HCT116 (cell line): ENCODE results near the gene EMD. TPM values are rescaled to one million over a fixed set of nuclear protein-coding genes. Genes with fewer than 3 reads are reported as not detected.

Experiments used
- ATAC-seq: fragments of 200-7000 bp; cut with Tn5 transposase; 2 replicates; pipeline ENCODE4 v1.9.1; 2020; ENCODE audit warnings: mild to moderate bottlenecking, moderate library complexity
- BruUV-seq: library from RNA; stranded (reverse); fragments of 400-500 nt; replicated peaks from 2 replicates; lab custom pipeline; 2021; lab: Mats Ljungman, UMichigan
- CTCF ChIA-PET: fragments of 300-600 bp; sonication (Branson Sonifier 250); formaldehyde crosslinking; loops from one replicate; lab custom pipeline; 2021; ENCODE audit warnings: antibody characterized with exemption; lab: Charles Lee
- POLR2A ChIA-PET: fragments of 300-600, 350-600 bp; sonication (Branson Sonifier 250); formaldehyde crosslinking; loops from one replicate; lab custom pipeline; 2021; ENCODE audit warnings: antibody characterized with exemption; lab: Charles Lee
- RAD21 ChIA-PET, 2 experiments: fragments of 300-600 bp; sonication (Branson Sonifier 250); formaldehyde crosslinking; loops; one replicate each; lab custom pipeline; 2023; ENCODE audit warnings: low total read pairs in 2 of 2; ENCODE audit not compliant: uncharacterized antibody in 2 of 2, unreplicated experiment in 2 of 2, low non-redundant PET in 1 of 2; lab: Charles Lee
- DNase-seq: peaks from one replicate; pipeline ENCODE4 v3.0.0-alpha.2; 2010; ENCODE audit warnings: low read depth, low spot score
- H2AFZ ChIP-seq: fragments of 200-600 bp; shearing (Covaris generic), sonication (generic); 2 replicates; pipeline ENCODE4 v1.6.1; 2017; ENCODE audit warnings: low read depth, mixed run types, mixed read lengths, antibody characterized with exemption, low read length; ENCODE audit not compliant: poor library complexity, severe bottlenecking
- H3K27ac ChIP-seq: 2 replicates; pipeline ENCODE4 v1.5.1; 2012; ENCODE audit warnings: low read depth, low read length
- H3K27me3 ChIP-seq: fragments of 200-600 bp; sonication (generic); 2 replicates; pipeline ENCODE4 v1.6.1; 2016; ENCODE audit warnings: mixed run types, low read length, mixed read lengths; ENCODE audit not compliant: insufficient read depth
- H3K36me3 ChIP-seq, 2 experiments: fragments of 200-500 bp in 1 of 2; fragments of 200-600 bp in 1 of 2; sonication (Bioruptor generic) in 1 of 2; sonication (generic) in 1 of 2; 2 replicates each; pipeline versions ENCODE4 v1.5.1 to v1.6.1; 2014 to 2016; ENCODE audit warnings: low read length in 2 of 2, inconsistent platforms in 1 of 2, mixed read lengths in 1 of 2, mixed run types in 1 of 2; ENCODE audit not compliant: insufficient read depth in 2 of 2, control insufficient read depth in 1 of 2
- H3K4me1 ChIP-seq, 2 experiments: fragments of 200-600 bp in 1 of 2; sonication (generic) in 1 of 2; 2 replicates each; pipeline versions ENCODE4 v1.5.1 to v1.6.1; 2012 to 2017; ENCODE audit warnings: low read length in 2 of 2, inconsistent platforms in 1 of 2, mild to moderate bottlenecking in 1 of 2, mixed read lengths in 1 of 2, mixed run types in 1 of 2, moderate library complexity in 1 of 2; ENCODE audit not compliant: insufficient read depth in 2 of 2, control insufficient read depth in 1 of 2
- H3K4me2 ChIP-seq: fragments of 200-600 bp; sonication (generic); 2 replicates; pipeline ENCODE4 v1.6.1; 2017; ENCODE audit warnings: mixed run types, low read length, mixed read lengths
- H3K4me3 ChIP-seq, 2 experiments: fragments of 200-600 bp in 1 of 2; sonication (generic) in 1 of 2; replicated peaks in 1 of 2; 2 replicates each; pipeline ENCODE4 v1.5.1; 2011 to 2016; ENCODE audit warnings: low read length in 2 of 2, control low read depth in 1 of 2, low read depth in 1 of 2, mild to moderate bottlenecking in 1 of 2, mixed read lengths in 1 of 2, mixed run types in 1 of 2
- H3K79me2 ChIP-seq: fragments of 200-600 bp; sonication (generic); 2 replicates; pipeline ENCODE4 v1.6.1; 2017; ENCODE audit warnings: mild to moderate bottlenecking, mixed run types, low read length, moderate library complexity, mixed read lengths; ENCODE audit not compliant: insufficient read depth
- H3K9ac ChIP-seq: fragments of 200-600 bp; sonication (generic); 2 replicates; pipeline ENCODE4 v1.6.1; 2016; ENCODE audit warnings: low read length, mixed read lengths
- H3K9me2 ChIP-seq: fragments of 200-600 bp; sonication (generic), shearing (Covaris generic); 2 replicates; pipeline ENCODE4 v1.6.1; 2017; ENCODE audit warnings: mixed run types, mild to moderate bottlenecking, moderate library complexity; ENCODE audit not compliant: insufficient read depth
- H3K9me3 ChIP-seq, 2 experiments: fragments of 200-500 bp in 1 of 2; fragments of 200-600 bp in 1 of 2; sonication (Bioruptor generic) in 1 of 2; sonication (generic) in 1 of 2; 2 replicates each; pipeline ENCODE4 v1.6.1; 2014 to 2017; ENCODE audit warnings: low read length in 2 of 2, mixed read lengths in 2 of 2, inconsistent platforms in 1 of 2, low read depth in 1 of 2, mild to moderate bottlenecking in 1 of 2, mixed run types in 1 of 2, moderate library complexity in 1 of 2; ENCODE audit not compliant: control insufficient read depth in 1 of 2, insufficient read depth in 1 of 2
- H4K20me1 ChIP-seq: fragments of 200-600 bp; sonication (generic), shearing (Covaris generic); 2 replicates; pipeline ENCODE4 v1.6.1; 2017; ENCODE audit warnings: mixed run types, mild to moderate bottlenecking, moderate library complexity; ENCODE audit not compliant: insufficient read depth
- ATF3 ChIP-seq: IDR thresholded peaks from 2 replicates; pipeline ENCODE4 v1.6.1; 2012
- CBX3 ChIP-seq: IDR thresholded peaks from 2 replicates; pipeline ENCODE4 v1.6.1; 2012; ENCODE audit warnings: low read depth
- CEBPB ChIP-seq: IDR thresholded peaks from 2 replicates; pipeline ENCODE4 v1.6.1; 2012; ENCODE audit warnings: low read depth
- ELF1 ChIP-seq: IDR thresholded peaks from 2 replicates; pipeline ENCODE4 v1.6.1; 2012; ENCODE audit warnings: low read depth, borderline replicate concordance
- EZH2phosphoT487 ChIP-seq: fragments of 200-600 bp; IDR thresholded peaks from 2 replicates; pipeline ENCODE4 v1.6.1; 2018; ENCODE audit warnings: antibody characterized with exemption, borderline replicate concordance
- FOSL1 ChIP-seq: IDR thresholded peaks from 2 replicates; pipeline ENCODE4 v1.6.1; 2012; ENCODE audit warnings: low read depth
- POLR2A ChIP-seq: IDR thresholded peaks from 2 replicates; pipeline ENCODE4 v1.7.0; 2011; ENCODE audit warnings: borderline replicate concordance; ENCODE audit not compliant: insufficient read depth, insufficient read length; ENCODE audit errors: extremely low read depth
- POLR2AphosphoS5 ChIP-seq: IDR thresholded peaks from 2 replicates; pipeline ENCODE4 v1.6.1; 2011; ENCODE audit warnings: mild to moderate bottlenecking, low read depth, low read length, moderate library complexity
- RAD21 ChIP-seq: IDR thresholded peaks from 2 replicates; pipeline ENCODE4 v1.6.1; 2012; ENCODE audit warnings: low read depth, mild to moderate bottlenecking
- SRF ChIP-seq: IDR thresholded peaks from 2 replicates; pipeline ENCODE4 v1.6.1; 2012; ENCODE audit warnings: low read depth
- ZBTB33 ChIP-seq: IDR thresholded peaks from 2 replicates; pipeline ENCODE4 v1.6.1; 2011; ENCODE audit warnings: mild to moderate bottlenecking, low read length, moderate library complexity; ENCODE audit not compliant: insufficient replicate concordance; ENCODE audit errors: extremely low read depth
- intact Hi-C: fragments of 100-400 bp; cut with micrococcal nuclease; formaldehyde crosslinking; loops from 2 replicates; pipeline ENCODE4 v1.10.0; 2022
- total RNA-seq: library from RNA; stranded (reverse); gene quantifications from one replicate; pipeline ENCODE4 v1.2.1, GENCODE V29; 2021; ENCODE audit not compliant: unreplicated experiment
- TF ChIP-seq, protein P1 (sequence below): IDR thresholded peaks from 2 replicates; pipeline ENCODE4 v1.6.1; 2012

The EMD gene
- total RNA-seq, 1 experiment from 2014 or later = 102 TPM

DNA sequence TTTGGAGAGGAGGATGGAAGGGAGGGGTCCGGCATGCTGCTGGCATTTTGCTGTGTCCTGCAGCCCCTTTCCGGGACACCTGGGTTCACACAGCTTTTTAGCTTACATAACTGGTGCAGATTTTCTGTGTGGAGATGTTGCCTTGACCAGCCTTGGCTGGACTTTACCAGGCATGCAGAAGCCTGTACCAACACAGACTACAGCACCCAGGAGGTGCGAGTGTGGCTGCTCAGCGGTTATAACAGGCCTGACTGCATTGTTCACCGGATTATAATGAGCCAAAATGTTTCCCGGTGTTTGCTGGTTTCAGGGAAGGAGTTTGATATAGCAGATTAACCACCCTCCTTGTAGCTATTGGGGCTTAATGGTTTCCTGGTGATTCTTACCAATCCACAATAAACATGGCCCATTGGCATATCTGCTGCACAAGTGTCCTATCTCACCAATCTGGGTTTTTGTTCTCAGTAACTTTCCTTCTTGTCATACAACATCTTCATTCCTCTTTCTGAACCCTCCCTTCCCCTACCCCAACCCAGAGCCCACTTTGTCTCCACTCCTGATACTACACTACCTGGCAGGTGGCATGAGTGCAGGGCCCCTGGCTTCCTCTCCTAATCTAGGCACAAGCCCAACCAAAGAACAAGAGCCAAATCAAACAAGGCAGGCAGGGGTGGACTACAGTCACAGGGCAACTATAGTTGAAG lies 23.0 kb downstream of the EMD start (continued):
- TF ChIP-seq, protein P1, sequence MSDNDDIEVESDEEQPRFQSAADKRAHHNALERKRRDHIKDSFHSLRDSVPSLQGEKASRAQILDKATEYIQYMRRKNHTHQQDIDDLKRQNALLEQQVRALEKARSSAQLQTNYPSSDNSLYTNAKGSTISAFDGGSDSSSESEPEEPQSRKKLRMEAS = no peak

- DNase-seq (no peak), ATAC-seq (no peak)
- POLR2A ChIA-PET = no interaction called here
- Histone ChIP-seq H2AFZ (no peak overlapping the region), H3K9me2 (no peaks in the 10 kb centered on the region), H3K27me3 (no peaks in the 10 kb centered on the region), H3K9me3 (no peaks in the 10 kb centered on the region), H3K36me3 (peaks cover 0 to 27% of the 10 kb centered on the region in 2 experiments; a peak in 1 of 4 replicates)
- RAD21 ChIA-PET = no interaction called here
- no TSS peak for BruUV-seq
- intact Hi-C loops = no loop called here
- TF ChIP-seq FOSL1 = no peak
- TF ChIP-seq SRF = no peak
- TF ChIP-seq RAD21 = no peak
- no peak for TF ChIP-seq CBX3
- TF ChIP-seq ZBTB33 = no peak
- no peak for TF ChIP-seq EZH2phosphoT487
- TF ChIP-seq ELF1 = no peak
- TF ChIP-seq POLR2A = no peak
- no peak for TF ChIP-seq CEBPB
- TF ChIP-seq ATF3 = no peak
- TF ChIP-seq POLR2AphosphoS5 = no peak
- TF ChIP-seq, all 23 proteins: peak for 0
- Histone ChIP-seq H3K4me1 (peaks cover 0 to 19% of the 10 kb centered on the region in 2 experiments; a peak in 2 of 4 replicates), H3K9ac (no peak overlapping the region), H3K27ac (no peak overlapping the region; the same call in 1 of the 2 replicates), H3K4me3 (no peak overlapping the region), H4K20me1 (no peaks in the 10 kb centered on the region), H3K4me2 (no peak overlapping the region), H3K79me2 (peaks cover 19% of the 10 kb centered on the region)
- CTCF ChIA-PET = no interaction called here
Observed at GRCh38 chrX:154402622-154403127, 23.6 kb downstream of the EMD start.
